ENCODE data around the gene CD207. TPM values are rescaled to one million over a fixed set of nuclear protein-coding genes. Genes with fewer than 3 reads are reported as not detected.
A peak's percentile ranks its signal among the peaks of the same experiment; 100 is the strongest.
"Not testable (repeated sequence)": the region's sequence is repeated elsewhere in the genome, so short reads cannot be mapped to it uniquely, and the experiment has no call there.

The CD207 gene
- polyA plus RNA-seq (2013, experiment 1 of 2), result not detected
- polyA plus RNA-seq (2013, experiment 2 of 2), result 0.03 TPM

DNA sequence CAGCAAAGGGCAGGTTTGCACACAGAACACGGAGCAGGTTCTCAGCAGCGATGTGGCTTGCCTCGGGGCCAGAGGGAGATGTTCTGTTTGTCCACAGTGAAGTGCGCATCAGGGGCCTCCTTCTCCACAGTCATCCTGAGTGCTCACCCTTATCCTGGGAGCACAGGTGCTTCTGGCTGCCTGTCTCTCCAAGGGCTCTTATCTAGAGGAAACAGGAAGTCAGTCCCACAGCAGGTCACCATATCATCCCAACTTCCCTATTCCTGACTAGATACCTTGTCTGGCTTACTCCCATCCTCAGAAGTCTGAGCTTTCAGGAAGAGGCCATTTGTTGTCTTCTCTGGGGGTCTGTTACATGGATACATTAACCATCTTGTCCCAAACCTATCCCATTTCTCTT is at the start of gene CD207:
Gene CD207, minus strand, starts transcription at position 174 of the 400 bp plus-strand sequence. Its CDS starts 40 bp downstream, at position 134.
- Histone ChIP-seq H3K4me3 (ENCODE audit: low read length in 2 of 2) (no peak within 1 kb of the TSS), H3K27ac (replicated peaks; ENCODE audit: low read length) (no peak within 1 kb of the TSS), H4K8ac (ENCODE audit: low read depth, low read length) (no peak within 1 kb of the TSS), H2AFZ (ENCODE audit: low read length) (no peak within 1 kb of the TSS), H3K4me2 (ENCODE audit: insufficient read depth, low read length, poor library complexity, severe bottlenecking) (no peak within 1 kb of the TSS), H3K79me1 (ENCODE audit: low read depth, low read length) (no peaks in the 10 kb centered on the region), H3K23ac (ENCODE audit: low read depth, low read length, poor library complexity) (no peak within 1 kb of the TSS), H3K9me3 (replicated peaks in 1 of 2; ENCODE audit: control insufficient read depth in 2 of 2, insufficient read depth in 1 of 2, low read depth in 1 of 2, low read length in 2 of 2) (no peaks in the 10 kb centered on the region), H2BK12ac (ENCODE audit: low read length) (no peak within 1 kb of the TSS), H3K27me3 (ENCODE audit: control insufficient read depth in 3 of 3, insufficient read depth in 3 of 3, low read depth in 1 of 3, low read length in 3 of 3) (peaks cover 0 to 18% (median 0%) of the 10 kb centered on the region in 3 experiments), H4K91ac (ENCODE audit: low read depth, low read length, poor library complexity) (no peak within 1 kb of the TSS), H2AK5ac (ENCODE audit: low read depth, low read length) (no peak within 1 kb of the TSS), H2BK120ac (ENCODE audit: low read depth, low read length) (no peak within 1 kb of the TSS), H2BK5ac (ENCODE audit: low read length) (no peak within 1 kb of the TSS), H3K4ac (ENCODE audit: low read length) (no peak within 1 kb of the TSS), H3K14ac (ENCODE audit: low read length) (no peak within 1 kb of the TSS), H3K36me3 (replicated peaks in 1 of 2; ENCODE audit: control insufficient read depth in 2 of 2, insufficient read depth in 2 of 2, low read length in 2 of 2) (no peaks in the 10 kb centered on the region), H3K9ac (ENCODE audit: low read depth, low read length, poor library complexity) (no peak within 1 kb of the TSS), H2BK15ac (ENCODE audit: low read length) (no peak within 1 kb of the TSS), H3K18ac (ENCODE audit: low read length) (peak within 1 kb of the TSS; percentile 88), H3K4me1 (ENCODE audit: control insufficient read depth in 2 of 2, insufficient read depth in 1 of 2, low read depth in 1 of 2, low read length in 2 of 2) (no peaks in the 10 kb centered on the region)
- whole genome bisulfite sequencing, 2 donors (ENCODE audit: extremely low coverage in 2 of 2, insufficient read length in 2 of 2, insufficient replicate concordance in 1 of 2), result no CpG with 5 or more reads among the region's 4 CpGs
- no peak for DNase-seq (ENCODE audit: low spot score)

DNA sequence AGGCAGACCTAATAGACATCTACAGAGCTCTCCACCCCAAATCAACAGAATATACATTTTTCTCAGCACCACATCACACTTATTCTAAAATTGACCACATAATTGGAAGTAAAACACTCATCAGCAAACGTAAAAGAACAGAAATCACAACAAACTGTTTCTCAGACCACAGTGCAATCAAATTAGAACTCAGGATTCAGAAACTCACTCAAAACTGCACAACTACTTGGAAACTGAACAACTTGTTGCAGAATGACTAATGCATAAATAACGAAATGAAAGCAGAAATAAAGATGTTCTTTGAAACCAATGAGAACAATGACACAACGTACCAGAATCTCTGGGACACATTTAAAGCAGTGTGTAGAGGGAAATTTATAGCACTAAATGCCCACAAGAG is 42.9 kb upstream of the CD207 start:
- not testable (repeated sequence) for H3K4me3 ChIP-seq (ENCODE audit: low read length in 2 of 2); H3K23ac ChIP-seq (ENCODE audit: low read depth, low read length, poor library complexity); DNase-seq (ENCODE audit: low spot score); H3K79me1 ChIP-seq (ENCODE audit: low read depth, low read length); H3K4ac ChIP-seq (ENCODE audit: low read length); H3K27ac ChIP-seq (replicated peaks; ENCODE audit: low read length); H2BK5ac ChIP-seq (ENCODE audit: low read length); H2BK15ac ChIP-seq (ENCODE audit: low read length); H2AK5ac ChIP-seq (ENCODE audit: low read depth, low read length); H4K91ac ChIP-seq (ENCODE audit: low read depth, low read length, poor library complexity); H2AFZ ChIP-seq (ENCODE audit: low read length); H3K9me3 ChIP-seq (replicated peaks in 1 of 2; ENCODE audit: control insufficient read depth in 2 of 2, insufficient read depth in 1 of 2, low read depth in 1 of 2, low read length in 2 of 2); H4K8ac ChIP-seq (ENCODE audit: low read depth, low read length); H3K4me1 ChIP-seq (ENCODE audit: control insufficient read depth in 2 of 2, insufficient read depth in 1 of 2, low read depth in 1 of 2, low read length in 2 of 2); H2BK120ac ChIP-seq (ENCODE audit: low read depth, low read length); H3K14ac ChIP-seq (ENCODE audit: low read length); H3K9ac ChIP-seq (ENCODE audit: low read depth, low read length, poor library complexity); H3K18ac ChIP-seq (ENCODE audit: low read length); H2BK12ac ChIP-seq (ENCODE audit: low read length); H3K36me3 ChIP-seq (replicated peaks in 1 of 2; ENCODE audit: control insufficient read depth in 2 of 2, insufficient read depth in 2 of 2, low read length in 2 of 2); H3K4me2 ChIP-seq (ENCODE audit: insufficient read depth, low read length, poor library complexity, severe bottlenecking)
- H3K27me3 ChIP-seq (ENCODE audit: control insufficient read depth in 3 of 3, insufficient read depth in 3 of 3, low read depth in 1 of 3, low read length in 3 of 3), result peaks cover 0 to 29% (median 12%) of the 10 kb centered on the region in 3 experiments
- WGBS, 2 donors (ENCODE audit: extremely low coverage in 2 of 2, insufficient read length in 2 of 2, insufficient replicate concordance in 1 of 2), result no CpG with 5 or more reads among the region's 3 CpGs

DNA sequence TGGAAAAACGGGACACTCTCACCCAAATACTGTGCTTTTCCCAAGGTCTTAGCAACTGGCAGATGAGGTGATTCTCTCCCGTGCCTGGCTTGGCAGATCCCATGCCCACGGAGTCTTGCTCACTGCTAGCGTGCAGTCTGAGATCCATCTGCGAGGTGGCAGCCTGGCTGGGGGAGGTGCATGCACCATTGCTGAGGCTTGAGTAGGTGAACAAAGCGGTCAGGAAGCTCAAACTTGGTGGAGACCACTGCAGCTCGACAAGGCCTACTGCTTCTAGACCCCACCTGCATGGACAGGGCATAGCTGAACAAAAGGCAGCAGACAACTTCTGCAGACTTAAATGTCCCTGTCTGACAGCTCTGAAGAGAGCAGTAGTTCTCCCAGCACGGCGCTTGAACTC is 40.5 kb upstream of the CD207 start:
- H3K4me1 ChIP-seq (ENCODE audit: control insufficient read depth in 2 of 2, insufficient read depth in 1 of 2, low read depth in 1 of 2, low read length in 2 of 2); H2AK5ac ChIP-seq (ENCODE audit: low read depth, low read length); H4K91ac ChIP-seq (ENCODE audit: low read depth, low read length, poor library complexity); H2BK15ac ChIP-seq (ENCODE audit: low read length); H3K27ac ChIP-seq (replicated peaks; ENCODE audit: low read length); H3K4me3 ChIP-seq (ENCODE audit: low read length in 2 of 2); H3K9ac ChIP-seq (ENCODE audit: low read depth, low read length, poor library complexity); H2BK12ac ChIP-seq (ENCODE audit: low read length); H3K79me1 ChIP-seq (ENCODE audit: low read depth, low read length); H3K9me3 ChIP-seq (replicated peaks in 1 of 2; ENCODE audit: control insufficient read depth in 2 of 2, insufficient read depth in 1 of 2, low read depth in 1 of 2, low read length in 2 of 2); DNase-seq (ENCODE audit: low spot score); H3K4ac ChIP-seq (ENCODE audit: low read length); H2AFZ ChIP-seq (ENCODE audit: low read length); H2BK120ac ChIP-seq (ENCODE audit: low read depth, low read length); H3K36me3 ChIP-seq (replicated peaks in 1 of 2; ENCODE audit: control insufficient read depth in 2 of 2, insufficient read depth in 2 of 2, low read length in 2 of 2); H3K23ac ChIP-seq (ENCODE audit: low read depth, low read length, poor library complexity); H4K8ac ChIP-seq (ENCODE audit: low read depth, low read length); H3K14ac ChIP-seq (ENCODE audit: low read length); H2BK5ac ChIP-seq (ENCODE audit: low read length); H3K4me2 ChIP-seq (ENCODE audit: insufficient read depth, low read length, poor library complexity, severe bottlenecking): not testable (repeated sequence)
- WGBS, 2 donors (ENCODE audit: extremely low coverage in 2 of 2, insufficient read length in 2 of 2, insufficient replicate concordance in 1 of 2), result no CpG with 5 or more reads among the region's 9 CpGs
- Histone ChIP-seq H3K18ac (ENCODE audit: low read length) (peak overlapping the region; percentile 21), H3K27me3 (ENCODE audit: control insufficient read depth in 3 of 3, insufficient read depth in 3 of 3, low read depth in 1 of 3, low read length in 3 of 3) (peaks cover 0 to 43% (median 16%) of the 10 kb centered on the region in 3 experiments)

DNA sequence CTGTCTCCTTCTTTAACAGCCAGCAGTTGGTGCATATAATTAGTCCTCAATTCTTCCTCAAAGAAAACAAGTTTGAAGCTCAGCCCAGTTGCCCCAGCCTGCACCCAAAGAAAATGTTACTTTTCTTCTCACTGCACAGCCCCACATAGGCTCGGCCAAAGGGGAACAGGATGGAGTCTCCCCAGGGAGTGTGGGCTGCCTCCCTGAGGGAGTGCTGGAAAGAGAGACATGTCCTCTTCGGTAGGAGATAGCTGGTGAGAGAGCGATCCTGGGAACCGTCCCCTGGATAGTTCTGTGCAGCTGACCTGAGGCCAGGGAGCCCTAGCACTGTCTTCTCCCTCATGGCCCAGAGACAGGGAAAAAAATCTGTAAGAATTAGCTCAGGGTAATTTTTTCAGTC is 37.9 kb upstream of the CD207 start:
- H3K14ac ChIP-seq (ENCODE audit: low read length), result no peak overlapping the region
- H3K4ac ChIP-seq (ENCODE audit: low read length), result no peak overlapping the region
- H3K36me3 ChIP-seq (replicated peaks in 1 of 2; ENCODE audit: control insufficient read depth in 2 of 2, insufficient read depth in 2 of 2, low read length in 2 of 2), result no peaks in the 10 kb centered on the region
- no peak overlapping the region for H2BK120ac ChIP-seq (ENCODE audit: low read depth, low read length)
- H2BK5ac ChIP-seq (ENCODE audit: low read length), result no peak overlapping the region
- H3K79me1 ChIP-seq (ENCODE audit: low read depth, low read length), result no peaks in the 10 kb centered on the region
- no peak overlapping the region for H3K9ac ChIP-seq (ENCODE audit: low read depth, low read length, poor library complexity)
- H3K27ac ChIP-seq (replicated peaks; ENCODE audit: low read length), result no peak overlapping the region
- no CpG with 5 or more reads among the region's 4 CpGs for WGBS, 2 donors (ENCODE audit: extremely low coverage in 2 of 2, insufficient read length in 2 of 2, insufficient replicate concordance in 1 of 2)
- no peak overlapping the region for H3K4me3 ChIP-seq (ENCODE audit: low read length in 2 of 2)
- no peak overlapping the region for H3K23ac ChIP-seq (ENCODE audit: low read depth, low read length, poor library complexity)
- H4K91ac ChIP-seq (ENCODE audit: low read depth, low read length, poor library complexity), result no peak overlapping the region
- DNase-seq (ENCODE audit: low spot score), result no peak
- H4K8ac ChIP-seq (ENCODE audit: low read depth, low read length), result no peak overlapping the region
- H3K27me3 ChIP-seq (ENCODE audit: control insufficient read depth in 3 of 3, insufficient read depth in 3 of 3, low read depth in 1 of 3, low read length in 3 of 3), result peaks cover 0 to 57% (median 23%) of the 10 kb centered on the region in 3 experiments
- no peak overlapping the region for H2BK15ac ChIP-seq (ENCODE audit: low read length)
- no peak overlapping the region for H3K18ac ChIP-seq (ENCODE audit: low read length)
- peaks cover 3% of the 10 kb centered on the region in 2 donors for H3K4me1 ChIP-seq (ENCODE audit: control insufficient read depth in 2 of 2, insufficient read depth in 1 of 2, low read depth in 1 of 2, low read length in 2 of 2)
- no peak overlapping the region for H3K4me2 ChIP-seq (ENCODE audit: insufficient read depth, low read length, poor library complexity, severe bottlenecking)
- no peak overlapping the region for H2BK12ac ChIP-seq (ENCODE audit: low read length)
- H3K9me3 ChIP-seq (replicated peaks in 1 of 2; ENCODE audit: control insufficient read depth in 2 of 2, insufficient read depth in 1 of 2, low read depth in 1 of 2, low read length in 2 of 2), result peaks cover 0 to 3% of the 10 kb centered on the region in 2 donors
- no peak overlapping the region for H2AFZ ChIP-seq (ENCODE audit: low read length)
- H2AK5ac ChIP-seq (ENCODE audit: low read depth, low read length), result no peak overlapping the region
